ENCODE measurements around the gene PKNOX2.

- no peak for TF ChIP-seq EP300 (IDR thresholded peaks at IDR 0.05)
- TF ChIP-seq, protein P1, sequence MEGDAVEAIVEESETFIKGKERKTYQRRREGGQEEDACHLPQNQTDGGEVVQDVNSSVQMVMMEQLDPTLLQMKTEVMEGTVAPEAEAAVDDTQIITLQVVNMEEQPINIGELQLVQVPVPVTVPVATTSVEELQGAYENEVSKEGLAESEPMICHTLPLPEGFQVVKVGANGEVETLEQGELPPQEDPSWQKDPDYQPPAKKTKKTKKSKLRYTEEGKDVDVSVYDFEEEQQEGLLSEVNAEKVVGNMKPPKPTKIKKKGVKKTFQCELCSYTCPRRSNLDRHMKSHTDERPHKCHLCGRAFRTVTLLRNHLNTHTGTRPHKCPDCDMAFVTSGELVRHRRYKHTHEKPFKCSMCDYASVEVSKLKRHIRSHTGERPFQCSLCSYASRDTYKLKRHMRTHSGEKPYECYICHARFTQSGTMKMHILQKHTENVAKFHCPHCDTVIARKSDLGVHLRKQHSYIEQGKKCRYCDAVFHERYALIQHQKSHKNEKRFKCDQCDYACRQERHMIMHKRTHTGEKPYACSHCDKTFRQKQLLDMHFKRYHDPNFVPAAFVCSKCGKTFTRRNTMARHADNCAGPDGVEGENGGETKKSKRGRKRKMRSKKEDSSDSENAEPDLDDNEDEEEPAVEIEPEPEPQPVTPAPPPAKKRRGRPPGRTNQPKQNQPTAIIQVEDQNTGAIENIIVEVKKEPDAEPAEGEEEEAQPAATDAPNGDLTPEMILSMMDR (IDR thresholded peaks at IDR 0.05), result no peak
- TF ChIP-seq POLR2A (IDR thresholded peaks at IDR 0.05; ENCODE audit: low read length), result no peak
- TF ChIP-seq REST (IDR thresholded peaks at IDR 0.05), result no peak
- TF ChIP-seq CHD2 (IDR thresholded peaks at IDR 0.05; ENCODE audit: low read length, partially characterized antibody), result no peak
- no peak for TF ChIP-seq ELK1 (IDR thresholded peaks at IDR 0.05; ENCODE audit: low read depth, low read length)
- no peak for TF ChIP-seq PHF8 (IDR thresholded peaks at IDR 0.05; ENCODE audit: borderline replicate concordance, low read depth)
- TF ChIP-seq TP53 (CRISPR knock-in tag; IDR thresholded peaks at IDR 0.05), result no peak
- TF ChIP-seq HMGXB4 (CRISPR knock-in tag; IDR thresholded peaks at IDR 0.05; ENCODE audit: borderline replicate concordance), result no peak
- TF ChIP-seq HDAC2 (IDR thresholded peaks at IDR 0.05), result no peak
- TF ChIP-seq MAFK (IDR thresholded peaks at IDR 0.05; ENCODE audit: partially characterized antibody), result no peak
- TF ChIP-seq, protein P2, sequence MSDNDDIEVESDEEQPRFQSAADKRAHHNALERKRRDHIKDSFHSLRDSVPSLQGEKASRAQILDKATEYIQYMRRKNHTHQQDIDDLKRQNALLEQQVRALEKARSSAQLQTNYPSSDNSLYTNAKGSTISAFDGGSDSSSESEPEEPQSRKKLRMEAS (IDR thresholded peaks at IDR 0.05), result no peak
- TF ChIP-seq SMC3 (IDR thresholded peaks at IDR 0.05), result no peak
Measured at GRCh38 chr11:125270711-125271110, 106.2 kb downstream of the PKNOX2 start.

Measured in A549 (cell line).